ENCODE results near the gene LGALS12.
"Not testable (repeated sequence)": the region's sequence is repeated elsewhere in the genome, so short reads cannot be mapped to it uniquely, and the experiment has no call there.

LGALS12 gene

GRCh38 chr11:63550156-63550700 is 44.3 kb downstream of the LGALS12 start:
- H3K9me3 Mint-ChIP-seq; H3K27ac Mint-ChIP-seq; intact Hi-C loops (cut with micrococcal nuclease); H3K4me3 Mint-ChIP-seq; H3K36me3 Mint-ChIP-seq (ENCODE audit: low read depth): not testable (repeated sequence)
- Mint-ChIP-seq H3K4me1 (ENCODE audit: low read depth) (peaks cover 20% of the 10 kb centered on the region), H3K27me3 (peaks cover 34% of the 10 kb centered on the region)

GRCh38 chr11:63551091-63551888 is 45.4 kb downstream of the LGALS12 start:
- Mint-ChIP-seq H3K4me1 (ENCODE audit: low read depth) (peaks cover 20% of the 10 kb centered on the region), H3K36me3 (ENCODE audit: low read depth) (no peaks in the 10 kb centered on the region), H3K4me3 (no peak overlapping the region), H3K9me3 (no peaks in the 10 kb centered on the region), H3K27ac (no peak overlapping the region), H3K27me3 (peaks cover 38% of the 10 kb centered on the region)
- intact Hi-C loops (cut with micrococcal nuclease) = no loop called here

DNA sequence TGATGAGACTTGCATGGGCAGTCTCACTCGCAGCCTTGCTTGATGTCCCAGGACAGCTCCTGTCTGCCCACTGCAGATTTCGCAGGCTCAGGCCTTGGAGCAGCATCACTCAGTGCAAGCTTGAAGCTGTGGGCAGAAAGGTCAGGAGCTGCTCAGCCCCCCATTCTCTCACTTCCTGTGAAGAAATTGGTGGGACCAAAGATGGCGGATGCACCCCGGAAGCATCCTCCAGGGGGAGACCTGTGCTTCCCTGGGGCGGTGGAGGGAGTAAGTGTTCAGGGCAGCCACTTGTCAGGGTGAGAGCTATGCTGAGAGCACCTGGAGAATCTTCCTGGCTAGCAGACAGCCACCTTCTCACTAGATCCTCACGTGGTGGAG is 46.0 kb downstream of the LGALS12 start:
- peaks cover 41% of the 10 kb centered on the region for H3K27me3 Mint-ChIP-seq
- H3K4me3 Mint-ChIP-seq = no peak overlapping the region
- H3K4me1 Mint-ChIP-seq (ENCODE audit: low read depth) = peaks cover 20% of the 10 kb centered on the region
- intact Hi-C loops (cut with micrococcal nuclease) = no loop called here
- no peak overlapping the region for H3K27ac Mint-ChIP-seq
- no peaks in the 10 kb centered on the region for H3K36me3 Mint-ChIP-seq (ENCODE audit: low read depth)
- H3K9me3 Mint-ChIP-seq = no peaks in the 10 kb centered on the region

DNA sequence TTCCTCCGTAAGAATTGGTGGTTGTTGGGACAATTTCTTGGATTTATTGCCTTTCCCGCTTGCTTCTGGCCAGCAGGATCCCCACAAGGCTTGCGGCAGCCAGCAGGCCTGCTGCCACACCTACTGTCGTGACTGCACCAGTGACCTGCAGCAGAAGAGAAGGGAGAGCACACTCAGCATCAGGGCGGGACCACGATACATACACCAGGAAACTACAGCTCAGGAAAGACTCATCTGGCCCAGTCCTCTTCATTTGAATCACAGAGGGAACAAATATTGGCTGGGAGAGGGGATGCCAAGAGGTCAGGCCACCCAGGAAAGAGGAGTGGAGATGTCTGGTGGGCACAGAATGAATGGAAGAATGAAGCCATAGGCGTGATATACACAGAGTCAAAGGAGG is 47.0 kb downstream of the LGALS12 start:
- H3K27me3 Mint-ChIP-seq = peaks cover 42% of the 10 kb centered on the region
- H3K27ac Mint-ChIP-seq = no peak overlapping the region
- intact Hi-C loops (cut with micrococcal nuclease) = no loop called here
- no peak overlapping the region for H3K4me3 Mint-ChIP-seq
- H3K9me3 Mint-ChIP-seq = no peaks in the 10 kb centered on the region
- H3K4me1 Mint-ChIP-seq (ENCODE audit: low read depth) = peaks cover 20% of the 10 kb centered on the region
- no peaks in the 10 kb centered on the region for H3K36me3 Mint-ChIP-seq (ENCODE audit: low read depth)

GRCh38 chr11:63553759-63554158 is 47.9 kb downstream of the LGALS12 start:
- Mint-ChIP-seq H3K4me3 (no peak overlapping the region), H3K4me1 (ENCODE audit: low read depth) (peaks cover 27% of the 10 kb centered on the region), H3K27me3 (peaks cover 42% of the 10 kb centered on the region), H3K9me3 (no peaks in the 10 kb centered on the region), H3K27ac (no peak overlapping the region), H3K36me3 (ENCODE audit: low read depth) (no peaks in the 10 kb centered on the region)
- intact Hi-C loops (cut with micrococcal nuclease) = no loop called here

GRCh38 chr11:63554877-63555223 is 49.0 kb downstream of the LGALS12 start:
- no peaks in the 10 kb centered on the region for H3K9me3 Mint-ChIP-seq
- no peak overlapping the region for H3K4me3 Mint-ChIP-seq
- no peaks in the 10 kb centered on the region for H3K36me3 Mint-ChIP-seq (ENCODE audit: low read depth)
- H3K27me3 Mint-ChIP-seq = peaks cover 35% of the 10 kb centered on the region
- no peak overlapping the region for H3K27ac Mint-ChIP-seq
- intact Hi-C loops (cut with micrococcal nuclease) = no loop called here
- peaks cover 27% of the 10 kb centered on the region for H3K4me1 Mint-ChIP-seq (ENCODE audit: low read depth)

DNA sequence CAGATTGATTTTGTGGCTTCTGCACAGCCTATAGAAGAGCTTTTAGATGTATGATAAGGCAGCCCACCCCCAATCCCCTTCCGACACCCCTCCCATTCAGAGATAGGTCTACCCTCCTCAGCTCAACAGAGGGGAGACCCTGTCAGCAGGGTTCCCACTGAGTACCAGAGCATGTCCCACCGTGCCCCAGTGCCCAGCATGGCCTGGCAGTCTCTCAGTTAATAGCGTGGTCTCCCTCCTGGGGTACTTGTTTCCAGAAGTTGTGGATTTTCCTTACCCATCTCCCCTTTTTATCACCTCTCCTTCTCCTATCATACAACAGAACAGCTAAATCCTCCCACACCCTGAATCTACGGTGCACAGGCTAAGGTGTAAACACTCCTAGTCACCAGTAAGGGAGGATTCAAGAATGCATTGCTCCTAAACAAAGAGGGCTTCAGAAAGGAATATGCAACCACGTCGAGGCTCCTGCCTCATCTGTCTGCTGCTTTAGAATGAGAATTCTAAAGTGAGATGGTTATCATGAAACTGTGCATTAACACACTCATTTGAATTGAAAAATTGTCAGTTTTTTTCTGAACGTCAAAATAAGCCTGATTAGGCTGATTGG is 50.6 kb downstream of the LGALS12 start:
- no peak overlapping the region for H3K27ac Mint-ChIP-seq
- H3K36me3 Mint-ChIP-seq (ENCODE audit: low read depth) = no peaks in the 10 kb centered on the region
- H3K4me1 Mint-ChIP-seq (ENCODE audit: low read depth) = peaks cover 33% of the 10 kb centered on the region
- no peak overlapping the region for H3K4me3 Mint-ChIP-seq
- intact Hi-C loops (cut with micrococcal nuclease) = no loop called here
- peaks cover 28% of the 10 kb centered on the region for H3K27me3 Mint-ChIP-seq
- H3K9me3 Mint-ChIP-seq = no peaks in the 10 kb centered on the region

DNA sequence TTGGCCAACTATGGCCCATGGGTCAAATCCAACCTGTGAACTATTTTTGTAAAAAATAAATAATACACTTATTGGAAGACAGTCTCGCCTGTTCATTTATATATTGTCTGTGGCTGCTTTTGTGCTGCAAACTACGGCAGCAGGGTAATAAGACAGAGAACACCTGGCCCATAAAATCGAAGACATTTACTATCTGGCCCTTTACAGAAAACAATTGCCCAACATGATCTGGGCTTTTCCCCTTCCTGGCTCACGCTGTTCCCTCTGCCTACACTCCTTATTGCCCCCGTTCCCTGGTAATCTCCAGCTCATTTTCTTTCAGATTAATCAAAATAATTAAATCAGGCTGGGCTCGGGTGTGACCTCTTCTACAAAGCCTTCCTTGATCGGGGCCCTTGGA is 51.7 kb downstream of the LGALS12 start:
- Mint-ChIP-seq H3K27ac (no peak overlapping the region), H3K27me3 (peaks cover 22% of the 10 kb centered on the region), H3K36me3 (ENCODE audit: low read depth) (no peaks in the 10 kb centered on the region), H3K4me3 (no peak overlapping the region), H3K4me1 (ENCODE audit: low read depth) (peaks cover 32% of the 10 kb centered on the region), H3K9me3 (no peaks in the 10 kb centered on the region)
- intact Hi-C loops (cut with micrococcal nuclease) = no loop called here

- intact Hi-C loops (cut with micrococcal nuclease) = no loop called here
- H3K4me3 Mint-ChIP-seq = no peak overlapping the region
- H3K27me3 Mint-ChIP-seq = peaks cover 23% of the 10 kb centered on the region
- no peaks in the 10 kb centered on the region for H3K9me3 Mint-ChIP-seq
- H3K36me3 Mint-ChIP-seq (ENCODE audit: low read depth) = no peaks in the 10 kb centered on the region
- H3K4me1 Mint-ChIP-seq (ENCODE audit: low read depth) = peaks cover 23% of the 10 kb centered on the region
- H3K27ac Mint-ChIP-seq = no peak overlapping the region
Observed at GRCh38 chr11:63558459-63559157, 52.7 kb downstream of the LGALS12 start.

GRCh38 chr11:63560506-63561180 is 54.8 kb downstream of the LGALS12 start:
- Mint-ChIP-seq H3K27me3 (peaks cover 23% of the 10 kb centered on the region), H3K4me1 (ENCODE audit: low read depth) (peaks cover 18% of the 10 kb centered on the region), H3K9me3 (no peaks in the 10 kb centered on the region), H3K36me3 (ENCODE audit: low read depth) (no peaks in the 10 kb centered on the region), H3K4me3 (no peak overlapping the region), H3K27ac (no peak overlapping the region)
- intact Hi-C loops (cut with micrococcal nuclease) = no loop called here

GRCh38 chr11:63563201-63564055 is 57.5 kb downstream of the LGALS12 start, which contains the start of gene PLAAT2:
Gene PLAAT2, minus strand, starts transcription at chr11:63563379. Its CDS starts 55 bp downstream, at chr11:63563324.
- intact Hi-C loops (cut with micrococcal nuclease) = no loop called here

GRCh38 chr11:63564056-63564774 is 58.3 kb downstream of the LGALS12 start:
- Mint-ChIP-seq H3K4me1 (ENCODE audit: low read depth) (peaks cover 25% of the 10 kb centered on the region), H3K4me3 (no peak overlapping the region), H3K27me3 (peaks cover 14% of the 10 kb centered on the region), H3K27ac (no peak overlapping the region), H3K36me3 (ENCODE audit: low read depth) (no peaks in the 10 kb centered on the region), H3K9me3 (no peaks in the 10 kb centered on the region)
- intact Hi-C loops (cut with micrococcal nuclease) = no loop called here

More at GRCh38 chr11:63563201-63564055, 57.5 kb downstream of the LGALS12 start, which contains the start of gene PLAAT2:
- Mint-ChIP-seq H3K36me3 (ENCODE audit: low read depth) (no peaks in the 10 kb centered on the region), H3K4me3 (no peak within 1 kb of the TSS), H3K4me1 (ENCODE audit: low read depth) (peaks cover 28% of the 10 kb centered on the region), H3K27me3 (peaks cover 14% of the 10 kb centered on the region), H3K27ac (no peak within 1 kb of the TSS), H3K9me3 (no peaks in the 10 kb centered on the region)

Measured in dendritic cell treated with granulocyte-macrophage colony-stimulating factor and Interleukin-4, amounts not matched to agents 40 ng/mL and 50 ng/mL, for 4 days (primary cell).